WTC11 (cell line): ENCODE data around the gene SLIT1.

Source experiments
- ATF1 ChIP-seq: sonication (generic); formaldehyde crosslinking; IDR thresholded peaks from 2 replicates; pipeline ENCODE4 v1.8.1; 2023; ENCODE audit warnings: mild to moderate bottlenecking, moderate library complexity, missing genetic modification reagents
- CBFB ChIP-seq: sonication (generic); formaldehyde crosslinking; IDR thresholded peaks from 2 replicates; pipeline ENCODE4 v1.8.1; 2022; ENCODE audit warnings: mild to moderate bottlenecking, low read depth, missing genetic modification reagents
- CREM ChIP-seq: sonication (generic); formaldehyde crosslinking; IDR thresholded peaks from 2 replicates; pipeline ENCODE4 v1.8.1; 2022; ENCODE audit warnings: mild to moderate bottlenecking, missing genetic modification reagents, moderate library complexity
- CTCF ChIP-seq: fragments of 200-600 bp; IDR thresholded peaks from 2 replicates; pipeline ENCODE4 v1.8.0; 2022; ENCODE audit warnings: antibody characterized with exemption
- ESRRA ChIP-seq: sonication (generic); formaldehyde crosslinking; IDR thresholded peaks from 2 replicates; pipeline ENCODE4 v1.8.1; 2022; ENCODE audit warnings: mild to moderate bottlenecking, missing genetic modification reagents, borderline replicate concordance
- FOXJ3 ChIP-seq: sonication (generic); formaldehyde crosslinking; IDR thresholded peaks from 2 replicates; pipeline ENCODE4 v1.9.0; 2021; ENCODE audit warnings: missing genetic modification reagents, mild to moderate bottlenecking, borderline replicate concordance
- FOXK1 ChIP-seq: sonication (generic); formaldehyde crosslinking; IDR thresholded peaks from 2 replicates; pipeline ENCODE4 v1.8.0; 2022; ENCODE audit warnings: mild to moderate bottlenecking, moderate library complexity, missing genetic modification reagents
- JUN ChIP-seq: sonication (generic); formaldehyde crosslinking; IDR thresholded peaks from 2 replicates; pipeline ENCODE4 v1.8.0; 2023; ENCODE audit warnings: mild to moderate bottlenecking, missing genetic modification reagents
- MAX ChIP-seq: sonication (generic); formaldehyde crosslinking; IDR thresholded peaks from 2 replicates; pipeline ENCODE4 v1.8.0; 2022; ENCODE audit warnings: mild to moderate bottlenecking, missing genetic modification reagents
- MLX ChIP-seq: sonication (generic); formaldehyde crosslinking; IDR thresholded peaks from 2 replicates; pipeline ENCODE4 v1.8.1; 2023; ENCODE audit warnings: mild to moderate bottlenecking, missing genetic modification reagents, moderate library complexity
- ZBTB21 ChIP-seq: sonication (generic); formaldehyde crosslinking; IDR thresholded peaks from 2 replicates; pipeline ENCODE4 v1.8.1; 2023; ENCODE audit warnings: mild to moderate bottlenecking, missing genetic modification reagents, borderline replicate concordance
- TF ChIP-seq, protein P1 (sequence below): sonication (generic); formaldehyde crosslinking; IDR thresholded peaks from 2 replicates; pipeline ENCODE4 v1.8.0; 2022; ENCODE audit warnings: mild to moderate bottlenecking, missing genetic modification reagents
- TF ChIP-seq, protein P2 (sequence below): sonication (generic); formaldehyde crosslinking; IDR thresholded peaks from 2 replicates; pipeline ENCODE4 v1.8.1; 2022; ENCODE audit warnings: low read depth, mild to moderate bottlenecking, moderate library complexity, missing genetic modification reagents, borderline replicate concordance

DNA sequence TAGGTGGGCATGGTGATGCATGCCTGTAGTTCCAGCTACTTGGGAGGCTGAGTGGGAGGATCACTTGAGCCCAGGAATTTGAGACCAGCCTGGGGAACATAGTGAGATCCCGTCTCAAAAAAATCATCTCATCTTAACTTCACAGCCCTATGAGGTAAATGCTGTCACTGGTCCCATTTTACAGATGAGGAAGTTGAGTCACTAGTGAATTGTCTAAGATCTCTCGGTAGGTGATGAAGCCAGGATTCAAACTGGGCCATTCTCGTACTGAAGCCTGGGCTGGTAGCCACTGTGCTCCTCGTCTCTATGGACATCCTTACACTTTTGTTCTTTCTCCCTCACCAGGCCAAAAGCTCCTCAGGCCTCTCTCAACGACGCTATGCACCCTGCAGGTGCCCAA is 6.4 kb downstream of the SLIT1 start:
- TF ChIP-seq MAX (no peak), ESRRA (no peak), ATF1 (CRISPR knock-in tag) (no peak), JUN (CRISPR knock-in tag) (no peak), FOXJ3 (CRISPR knock-in tag) (no peak), ZBTB21 (no peak), CTCF (no peak), CREM (CRISPR knock-in tag) (no peak), CBFB (CRISPR knock-in tag) (no peak), MLX (CRISPR knock-in tag) (no peak), FOXK1 (CRISPR knock-in tag) (no peak)
- TF ChIP-seq, protein P1, sequence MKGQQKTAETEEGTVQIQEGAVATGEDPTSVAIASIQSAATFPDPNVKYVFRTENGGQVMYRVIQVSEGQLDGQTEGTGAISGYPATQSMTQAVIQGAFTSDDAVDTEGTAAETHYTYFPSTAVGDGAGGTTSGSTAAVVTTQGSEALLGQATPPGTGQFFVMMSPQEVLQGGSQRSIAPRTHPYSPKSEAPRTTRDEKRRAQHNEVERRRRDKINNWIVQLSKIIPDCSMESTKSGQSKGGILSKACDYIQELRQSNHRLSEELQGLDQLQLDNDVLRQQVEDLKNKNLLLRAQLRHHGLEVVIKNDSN (CRISPR knock-in tag): no peak
- TF ChIP-seq, protein P2, sequence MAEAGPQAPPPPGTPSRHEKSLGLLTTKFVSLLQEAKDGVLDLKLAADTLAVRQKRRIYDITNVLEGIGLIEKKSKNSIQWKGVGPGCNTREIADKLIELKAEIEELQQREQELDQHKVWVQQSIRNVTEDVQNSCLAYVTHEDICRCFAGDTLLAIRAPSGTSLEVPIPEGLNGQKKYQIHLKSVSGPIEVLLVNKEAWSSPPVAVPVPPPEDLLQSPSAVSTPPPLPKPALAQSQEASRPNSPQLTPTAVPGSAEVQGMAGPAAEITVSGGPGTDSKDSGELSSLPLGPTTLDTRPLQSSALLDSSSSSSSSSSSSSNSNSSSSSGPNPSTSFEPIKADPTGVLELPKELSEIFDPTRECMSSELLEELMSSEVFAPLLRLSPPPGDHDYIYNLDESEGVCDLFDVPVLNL (CRISPR knock-in tag): no peak
